A549 treated with dexamethasone at 1 μM for 4 hours (cell line): ENCODE measurements around the gene ANGPTL7. TPM values are rescaled to one million over a fixed set of nuclear protein-coding genes. Genes with fewer than 3 reads are reported as not detected.

ENCODE experiments used
- total RNA-seq: library from RNA; stranded (reverse); fragments of 200-300 nt; extraction: Qiagen RNA extraction; gene quantifications from 5 replicates; pipeline ENCODE4 v1.2.3, GENCODE V29; 2022

Gene ANGPTL7
- total RNA-seq = not detected in 5 replicates

GRCh38 chr1:11188858-11189451, at the start of gene ANGPTL7:
Gene ANGPTL7, plus strand, starts transcription at chr1:11189355. Its CDS starts 225 bp downstream, at chr1:11189580.

Other genes starting within 250 kb of the ANGPTL7 start
- gene TARDBP, start 176.7 kb upstream of the ANGPTL7 start, total RNA-seq = 188 to 215 TPM (median 207 TPM) in 5 replicates
- 0.07 to 0.22 TPM (median 0.17 TPM) in 5 replicates for gene MASP2, start 142.1 kb upstream of the ANGPTL7 start, total RNA-seq
- 124 to 247 TPM (median 215 TPM) in 5 replicates for gene SRM, start 129.3 kb upstream of the ANGPTL7 start, total RNA-seq
- 35.3 to 41.2 TPM (median 39.3 TPM) in 5 replicates for gene EXOSC10, start 89.5 kb upstream of the ANGPTL7 start, total RNA-seq
- 13.3 to 16.5 TPM (median 14.9 TPM) in 5 replicates for gene MTOR, start 73.2 kb downstream of the ANGPTL7 start, total RNA-seq
- 15.1 to 19.0 TPM (median 16.6 TPM) in 5 replicates for gene UBIAD1, start 83.8 kb downstream of the ANGPTL7 start, total RNA-seq